Heart left ventricle (tissue), 16 donors: ENCODE measurements around the gene RUNX1. TPM values are rescaled to one million over a fixed set of nuclear protein-coding genes. Genes with fewer than 3 reads are reported as not detected.

Source experiments
- ATAC-seq, 4 donors: fragments of 200-7000 bp; cut with Tn5 transposase; one replicate each; pipeline ENCODE4 v1.9.1; 2020 to 2022; ENCODE audit warnings: moderate library complexity in 4 of 4, mild to moderate bottlenecking in 3 of 4, moderate number of reproducible peaks in 1 of 4
- DNase-seq, 5 donors: peaks; one replicate each; pipeline ENCODE4 v3.0.0-alpha.2; 2020
- H3K27ac ChIP-seq, 12 donors: fragments of 200-600 bp; sonication (generic) in 4 of 12; one replicate each; pipeline versions ENCODE4 v1.5.0 to v1.8.0; 2016 to 2022; ENCODE audit warnings: mild to moderate bottlenecking in 2 of 12
- H3K27me3 ChIP-seq, 9 donors: fragments of 200-600 bp; sonication (generic) in 2 of 9; one replicate each; pipeline versions ENCODE4 v1.5.1 to v1.8.0; 2016 to 2022; ENCODE audit warnings: mild to moderate bottlenecking in 3 of 9
- H3K36me3 ChIP-seq, 9 donors: fragments of 200-600 bp; sonication (generic) in 2 of 9; one replicate each; pipeline versions ENCODE4 v1.5.0 to v1.8.0; 2018 to 2022; ENCODE audit warnings: mild to moderate bottlenecking in 2 of 9
- H3K4me1 ChIP-seq, 12 donors: fragments of 200-600 bp; sonication (generic) in 4 of 12; one replicate each; pipeline versions ENCODE4 v1.5.0 to v1.8.0; 2016 to 2022; ENCODE audit warnings: mild to moderate bottlenecking in 3 of 12
- H3K4me3 ChIP-seq, 12 donors: fragments of 200-600 bp; sonication (generic) in 4 of 12; one replicate each; pipeline versions ENCODE4 v1.5.0 to v1.8.0; 2017 to 2022; ENCODE audit warnings: mild to moderate bottlenecking in 9 of 12, moderate library complexity in 4 of 12
- H3K9me3 ChIP-seq, 12 donors: fragments of 200-600 bp; sonication (generic) in 4 of 12; one replicate each; pipeline versions ENCODE4 v1.5.0 to v1.8.0; 2016 to 2022; ENCODE audit warnings: mild to moderate bottlenecking in 1 of 12
- POLR2A ChIP-seq, 2 donors: fragments of 450-650 bp; IDR thresholded peaks; one replicate each; pipeline ENCODE4 v1.6.1; 2017; ENCODE audit warnings: antibody characterized with exemption in 2 of 2, mild to moderate bottlenecking in 2 of 2, moderate library complexity in 2 of 2
- WGBS, 4 donors: extraction: QIAGEN DNeasy Blood & Tissue Kit in 2 of 4; methylation state at CpG; one replicate each; pipeline versions ENCODE4 v1.1.5 to v1.1.7; 2013 to 2018; 5-methylcytosine and 5-hydroxymethylcytosine counted together
- intact Hi-C, 10 donors: fragments of 100-400 bp; cut with DNase I; formaldehyde crosslinking; loops; one replicate each; pipeline versions ENCODE4 v1.11.1 to v1.14.2; 2022
- polyA plus RNA-seq, 2 donors: library from polyadenylated mRNA; stranded (reverse); fragments of 200-250 nt; gene quantifications; one replicate each; pipeline ENCODE4 v1.2.3, GENCODE V29; 2013
- total RNA-seq, 9 donors: library from RNA; depleted of rRNA in 2 of 9; stranded (reverse); fragments of >200 nt in 2 of 9; fragmentation: NEBNext Ultra II Directional in 3 of 9; extraction: Animal tissue kit (Norgen Biotek cat#: 25700) in 3 of 9; gene quantifications; one replicate each; pipeline versions ENCODE4 v1.1.0 to v1.2.4, GENCODE V29; 2016 to 2023
- TF ChIP-seq, protein P1 (sequence below), 12 donors: fragments of 200-600 bp; sonication (generic) in 4 of 12; IDR thresholded peaks; one replicate each; pipeline versions ENCODE4 v1.5.0 to v1.8.0; 2018 to 2022; ENCODE audit warnings: antibody characterized with exemption in 12 of 12, mild to moderate bottlenecking in 5 of 12
- donor health status: ischemic (EF 13 %, LVEDD 7.1; RV severe dilation, severe dysfunction).
- donor health status: healthy with polysubstance abuse.
- donor health status: DM: no; HTN: yes; CAD: no.
- donor health status: DM: no; HTN: no; CAD: no.
- donor health status: ischemic (EF 25% LVEDD 6.9; RV normal size, moderate dysfunction).
- donor health status: ischemic (EF 25% LVEDD 5.7; RV mildly dilated, moderate dysfunction).
- donor health status: healthy.
- donor health status: DM: yes; HTN: yes; CAD: no.
- donor health status: ischemic (EF 35%, LVEDD 5.7; RV mildly dilated, moderate dysfunction).
- donor health status: nonischemic (EF 11% LVEDD 7.7; RV severe dilation, severe dysfunction).
- donor health status: DM: yes; HTN: yes; CAD: no.
- donor health status: PGD.
- donor health status: ischemic (EF 29% LVEDD 5.4; RV normal size, mild dysfunction).
- donor health status: nonischemic (EF 23%, LVEDD 6.1; RV moderate dilation, normal function).

Gene RUNX1
- total and polyA plus RNA-seq, 11 donors, result 0.61 to 54.5 (median 4.1) TPM

DNA sequence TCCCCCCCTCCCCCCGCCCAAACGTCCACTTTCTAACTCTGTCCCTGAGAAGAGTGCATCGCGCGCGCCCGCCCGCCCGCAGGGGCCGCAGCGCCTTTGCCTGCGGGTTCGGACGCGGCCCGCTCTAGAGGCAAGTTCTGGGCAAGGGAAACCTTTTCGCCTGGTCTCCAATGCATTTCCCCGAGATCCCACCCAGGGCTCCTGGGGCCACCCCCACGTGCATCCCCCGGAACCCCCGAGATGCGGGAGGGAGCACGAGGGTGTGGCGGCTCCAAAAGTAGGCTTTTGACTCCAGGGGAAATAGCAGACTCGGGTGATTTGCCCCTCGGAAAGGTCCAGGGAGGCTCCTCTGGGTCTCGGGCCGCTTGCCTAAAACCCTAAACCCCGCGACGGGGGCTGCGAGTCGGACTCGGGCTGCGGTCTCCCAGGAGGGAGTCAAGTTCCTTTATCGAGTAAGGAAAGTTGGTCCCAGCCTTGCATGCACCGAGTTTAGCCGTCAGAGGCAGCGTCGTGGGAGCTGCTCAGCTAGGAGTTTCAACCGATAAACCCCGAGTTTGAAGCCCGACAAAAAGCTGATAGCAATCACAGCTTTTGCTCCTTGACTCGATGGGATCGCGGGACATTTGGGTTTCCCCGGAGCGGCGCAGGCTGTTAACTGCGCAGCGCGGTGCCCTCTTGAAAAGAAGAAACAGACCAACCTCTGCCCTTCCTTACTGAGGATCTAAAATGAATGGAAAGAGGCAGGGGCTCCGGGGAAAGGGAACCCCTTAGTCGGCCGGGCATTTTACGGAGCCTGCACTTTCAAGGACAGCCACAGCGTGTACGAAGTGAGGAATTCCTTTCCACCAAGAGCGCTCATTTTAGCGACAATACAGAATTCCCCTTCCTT is 158.1 kb downstream of the RUNX1 start:
- Histone ChIP-seq H3K36me3 (no peaks in the 10 kb centered on the region), H3K9me3 (no peaks in the 10 kb centered on the region), H3K27me3 (peaks cover 20 to 80% (median 48%) of the 10 kb centered on the region in 9 donors), H3K4me3 (peak overlapping the region; percentile 26 to 84 (median 66)), H3K27ac (peak overlapping the region in 7 of 12 donors; percentile 85 to 98 (median 93)), H3K4me1 (peaks cover 0 to 49% (median 15%) of the 10 kb centered on the region in 12 donors)
- intact Hi-C loops, result loop anchor here (2.0 to 10.0 kb wide), 15 partner anchors 154 to 951 kb away; partner anchors contain the start of gene RUNX1 (in 2 of the 10)
- TF ChIP-seq, protein P1, sequence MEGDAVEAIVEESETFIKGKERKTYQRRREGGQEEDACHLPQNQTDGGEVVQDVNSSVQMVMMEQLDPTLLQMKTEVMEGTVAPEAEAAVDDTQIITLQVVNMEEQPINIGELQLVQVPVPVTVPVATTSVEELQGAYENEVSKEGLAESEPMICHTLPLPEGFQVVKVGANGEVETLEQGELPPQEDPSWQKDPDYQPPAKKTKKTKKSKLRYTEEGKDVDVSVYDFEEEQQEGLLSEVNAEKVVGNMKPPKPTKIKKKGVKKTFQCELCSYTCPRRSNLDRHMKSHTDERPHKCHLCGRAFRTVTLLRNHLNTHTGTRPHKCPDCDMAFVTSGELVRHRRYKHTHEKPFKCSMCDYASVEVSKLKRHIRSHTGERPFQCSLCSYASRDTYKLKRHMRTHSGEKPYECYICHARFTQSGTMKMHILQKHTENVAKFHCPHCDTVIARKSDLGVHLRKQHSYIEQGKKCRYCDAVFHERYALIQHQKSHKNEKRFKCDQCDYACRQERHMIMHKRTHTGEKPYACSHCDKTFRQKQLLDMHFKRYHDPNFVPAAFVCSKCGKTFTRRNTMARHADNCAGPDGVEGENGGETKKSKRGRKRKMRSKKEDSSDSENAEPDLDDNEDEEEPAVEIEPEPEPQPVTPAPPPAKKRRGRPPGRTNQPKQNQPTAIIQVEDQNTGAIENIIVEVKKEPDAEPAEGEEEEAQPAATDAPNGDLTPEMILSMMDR (IDR thresholded peaks at IDR 0.05), result peak in 1 of 12 donors; percentile 5
- no peak for TF ChIP-seq POLR2A (IDR thresholded peaks at IDR 0.05)
- no peak for ATAC-seq
- WGBS, 4 donors, result 7 to 11% (median 8%) methylated on average over 53 to 60 of the region's 60 CpGs
- peak in 3 of 5 donors; percentile 21 to 68 (median 36) for DNase-seq

GRCh38 chr21:34890470-34890723 is 158.7 kb downstream of the RUNX1 start:
- ATAC-seq (no peak), DNase-seq (no peak)
- peak overlapping the region in 10 of 12 donors; percentile 75 to 98 (median 89) for H3K27ac ChIP-seq
- peaks cover 0 to under 1% (median 0%) of the 10 kb centered on the region in 9 donors for H3K36me3 ChIP-seq
- peaks cover 0 to 52% (median 15%) of the 10 kb centered on the region in 12 donors for H3K4me1 ChIP-seq
- intact Hi-C loops, result loop anchor here (2.0 to 10.0 kb wide), 15 partner anchors 154 to 952 kb away; partner anchors contain the start of gene RUNX1 (in 2 of the 10)
- TF ChIP-seq POLR2A (IDR thresholded peaks at IDR 0.05), result no peak
- TF ChIP-seq, protein P1 (IDR thresholded peaks at IDR 0.05), result no peak
- H3K4me3 ChIP-seq, result peak overlapping the region; percentile 42 to 84 (median 66)
- peaks cover 24 to 82% (median 54%) of the 10 kb centered on the region in 9 donors for H3K27me3 ChIP-seq
- 7 to 14% (median 12%) methylated on average over 12 to 14 of the region's 14 CpGs for WGBS, 4 donors
- no peaks in the 10 kb centered on the region for H3K9me3 ChIP-seq

- Histone ChIP-seq H3K9me3 (no peaks in the 10 kb centered on the region), H3K36me3 (peaks cover 0 to 6% (median 0%) of the 10 kb centered on the region in 9 donors), H3K27ac (peak overlapping the region; percentile 70 to 98 (median 88)), H3K4me1 (peaks cover 0 to 52% (median 15%) of the 10 kb centered on the region in 12 donors), H3K4me3 (peak overlapping the region; percentile 42 to 84 (median 66)), H3K27me3 (peaks cover 25 to 82% (median 59%) of the 10 kb centered on the region in 9 donors)
- intact Hi-C loops, result loop anchor here (2.0 to 10.0 kb wide), 21 partner anchors 143 to 1055 kb away; partner anchors contain the start of gene RUNX1 (in 3 of the 10)
- TF ChIP-seq, protein P1 (IDR thresholded peaks at IDR 0.05), result peak; percentile 56 to 89 (median 78)
- no peak for TF ChIP-seq POLR2A (IDR thresholded peaks at IDR 0.05)
- peak in 3 of 4 donors; percentile 67 to 78 (median 74) for ATAC-seq
- peak; percentile 74 to 90 (median 80) for DNase-seq
- 1 to 3% (median 1%) methylated on average over 7 to 98 of the region's 98 CpGs for WGBS, 4 donors
These were observed 159.2 kb downstream of the RUNX1 start for GRCh38 chr21:34889676-34890469.
